Cerebellar cortex (tissue), 1 donor: ENCODE measurements around the gene OR5K2.
A peak's percentile ranks its signal among the peaks of the same experiment; 100 is the strongest.

Experiments
- DNase-seq: peaks from one replicate; pipeline ENCODE4 v3.0.0-alpha.2; 2015; ENCODE audit warnings: low spot score

Gene OR5K2

DNA sequence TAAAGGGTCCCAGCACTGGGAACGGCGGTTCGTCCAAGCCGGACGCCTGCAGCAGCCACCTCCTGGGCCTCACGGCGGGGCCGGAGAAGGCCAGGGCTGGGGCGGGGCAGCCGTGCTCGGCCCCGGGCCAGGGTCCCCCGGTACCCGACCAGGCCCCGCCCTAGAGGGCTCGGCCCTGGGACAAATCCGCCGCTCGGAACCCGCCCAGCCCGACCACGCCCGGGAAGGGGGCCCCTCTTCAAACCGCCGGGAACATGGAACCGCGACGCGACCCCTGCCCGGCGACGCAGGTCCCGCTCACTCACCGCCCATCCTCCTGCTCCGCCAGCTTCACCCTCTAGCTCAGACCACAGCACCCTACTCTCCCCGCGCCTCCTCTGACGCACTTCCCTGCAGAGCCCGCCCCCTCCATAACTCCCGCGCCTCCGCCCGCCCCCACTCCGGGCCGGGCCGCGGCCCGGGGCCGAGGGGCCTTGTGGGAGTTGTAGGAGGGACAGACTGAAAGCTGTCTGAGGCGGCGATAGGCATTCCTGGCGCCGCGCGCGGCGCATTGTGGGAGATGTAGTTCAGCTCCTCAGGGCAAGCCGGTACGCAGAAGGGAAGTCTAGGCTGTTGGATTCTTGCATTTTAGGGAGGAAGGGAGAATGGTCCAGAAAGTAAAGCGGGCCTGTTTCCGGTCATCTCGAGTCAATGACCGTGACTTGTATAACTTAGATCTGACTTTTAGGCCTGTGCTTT lies 25.2 kb downstream of the OR5K2 start, which contains the start of gene CLDND1:
Gene CLDND1 (minus strand): TSS at position 359 of the 738 bp plus-strand sequence. CDS start 1,478 bp downstream, outside the sequence.
- DNase-seq = peak; percentile 98

DNA sequence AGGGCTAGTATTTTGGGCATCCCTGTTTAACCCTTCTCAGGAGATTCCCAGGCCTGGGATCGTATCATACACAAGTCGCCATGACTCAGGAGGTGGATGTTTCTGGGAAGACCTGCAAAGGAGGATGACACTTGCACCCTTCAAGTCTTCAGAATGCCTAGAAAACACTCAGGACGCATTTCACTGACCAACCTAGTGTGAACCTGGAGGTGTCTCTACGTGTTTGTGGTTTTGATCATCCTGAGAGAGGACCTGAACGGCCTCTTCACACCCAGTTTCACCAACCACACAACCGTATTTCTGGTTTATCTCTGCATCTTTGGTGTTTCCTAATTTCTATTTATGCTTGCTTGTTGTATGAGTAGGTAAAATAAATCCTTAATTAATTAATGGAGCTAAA lies 28.0 kb downstream of the OR5K2 start:
- no peak for DNase-seq

DNA sequence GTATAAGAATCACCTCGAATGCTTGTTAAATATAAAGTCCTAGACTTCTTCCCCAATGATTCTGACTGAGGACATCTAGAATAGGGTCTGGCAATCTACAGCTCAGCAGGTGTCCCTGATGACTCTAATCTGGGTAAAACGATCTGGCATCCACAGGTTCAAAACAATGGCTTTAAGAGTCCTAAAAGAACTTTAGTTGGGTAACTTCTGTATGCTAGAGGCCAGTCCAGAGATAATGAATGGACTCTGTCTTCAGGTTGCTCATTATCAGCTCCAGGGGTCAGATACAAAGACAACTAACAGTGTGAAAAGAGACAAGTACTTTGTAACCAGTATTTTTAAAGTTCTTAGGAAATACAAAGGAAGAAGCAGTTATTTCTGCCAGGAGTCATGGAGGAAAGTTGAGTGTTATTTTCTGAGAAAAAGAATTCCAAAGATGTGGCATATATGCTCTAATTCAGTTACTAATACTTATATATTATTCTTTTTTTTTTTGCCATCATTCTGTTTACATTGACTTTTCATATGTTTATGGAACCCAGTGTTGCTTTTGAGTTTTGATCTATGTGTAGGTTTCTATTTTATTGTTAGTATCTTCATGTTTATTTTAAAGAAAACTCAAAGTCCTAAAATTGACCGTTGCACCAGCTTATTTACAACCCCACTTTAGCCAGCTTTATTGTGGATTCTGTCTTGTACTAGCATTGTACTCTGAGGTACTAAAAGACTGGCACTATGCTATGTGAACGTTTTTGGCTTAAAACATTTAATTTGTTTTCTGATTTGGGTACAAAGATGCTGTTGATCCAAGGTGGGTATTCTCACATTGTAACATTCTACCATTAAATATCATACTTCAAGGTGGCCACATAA lies 31.2 kb downstream of the OR5K2 start:
- no peak for DNase-seq

- DNase-seq = no peak
Observed at GRCh38 chr3:98529856-98530459, 32.5 kb downstream of the OR5K2 start.

- no peak for DNase-seq
Observed at GRCh38 chr3:98530676-98531075, 33.2 kb downstream of the OR5K2 start.

GRCh38 chr3:98531622-98532274 lies 34.3 kb downstream of the OR5K2 start, which contains the start of gene GPR15:
Gene GPR15 (plus strand): TSS chr3:98531978. CDS start chr3:98532034, 56 bp downstream.
- no peak for DNase-seq

DNA sequence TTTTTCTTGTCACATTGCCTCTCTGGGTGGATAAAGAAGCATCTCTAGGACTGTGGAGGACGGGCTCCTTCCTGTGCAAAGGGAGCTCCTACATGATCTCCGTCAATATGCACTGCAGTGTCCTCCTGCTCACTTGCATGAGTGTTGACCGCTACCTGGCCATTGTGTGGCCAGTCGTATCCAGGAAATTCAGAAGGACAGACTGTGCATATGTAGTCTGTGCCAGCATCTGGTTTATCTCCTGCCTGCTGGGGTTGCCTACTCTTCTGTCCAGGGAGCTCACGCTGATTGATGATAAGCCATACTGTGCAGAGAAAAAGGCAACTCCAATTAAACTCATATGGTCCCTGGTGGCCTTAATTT lies 34.8 kb downstream of the OR5K2 start:
- no peak for DNase-seq

GRCh38 chr3:98532709-98533571 lies 35.5 kb downstream of the OR5K2 start:
- no peak for DNase-seq

DNA sequence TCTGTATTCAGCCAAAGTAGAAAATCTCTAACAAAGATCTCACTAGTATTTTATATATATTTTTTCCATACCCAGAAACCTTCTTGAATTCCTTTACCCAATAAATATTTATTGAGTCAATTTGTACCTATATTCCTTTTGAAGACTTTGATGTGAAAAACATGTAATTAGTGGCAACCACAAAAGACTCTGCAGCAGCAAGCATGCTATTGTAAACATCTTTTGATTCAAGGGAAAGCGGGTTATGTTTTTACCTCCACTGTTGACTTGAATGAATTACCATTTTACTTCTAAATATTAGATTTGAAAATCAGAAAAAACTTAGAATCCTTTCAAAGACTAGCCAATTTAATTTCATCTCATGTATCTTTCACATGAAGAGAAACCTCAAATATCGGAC lies 36.7 kb downstream of the OR5K2 start:
- DNase-seq = no peak

DNA sequence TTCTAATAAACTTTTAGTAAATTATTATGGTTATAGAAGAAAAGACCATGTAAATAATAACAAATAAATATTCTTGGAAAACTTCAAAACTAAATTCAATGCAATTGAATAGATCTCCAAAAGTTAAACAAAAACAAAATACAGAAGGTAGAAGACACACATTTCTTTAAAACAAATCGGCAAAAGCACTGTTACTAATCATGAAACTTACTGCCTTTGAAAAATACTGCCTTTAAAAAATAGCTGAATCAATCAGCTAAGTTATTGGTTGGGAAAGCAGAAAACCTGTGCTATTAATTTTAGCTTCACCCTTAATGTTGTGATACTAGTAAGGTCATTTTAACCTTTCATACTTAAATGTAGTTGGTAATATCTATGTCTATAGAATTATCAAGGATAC lies 37.3 kb downstream of the OR5K2 start:
- no peak for DNase-seq

- DNase-seq = no peak
Observed at GRCh38 chr3:98536456-98537017, 39.1 kb downstream of the OR5K2 start.

GRCh38 chr3:98540346-98540745 lies 42.9 kb downstream of the OR5K2 start:
- no peak for DNase-seq

- no peak for DNase-seq
Observed at GRCh38 chr3:98541695-98542094, 44.2 kb downstream of the OR5K2 start.

DNA sequence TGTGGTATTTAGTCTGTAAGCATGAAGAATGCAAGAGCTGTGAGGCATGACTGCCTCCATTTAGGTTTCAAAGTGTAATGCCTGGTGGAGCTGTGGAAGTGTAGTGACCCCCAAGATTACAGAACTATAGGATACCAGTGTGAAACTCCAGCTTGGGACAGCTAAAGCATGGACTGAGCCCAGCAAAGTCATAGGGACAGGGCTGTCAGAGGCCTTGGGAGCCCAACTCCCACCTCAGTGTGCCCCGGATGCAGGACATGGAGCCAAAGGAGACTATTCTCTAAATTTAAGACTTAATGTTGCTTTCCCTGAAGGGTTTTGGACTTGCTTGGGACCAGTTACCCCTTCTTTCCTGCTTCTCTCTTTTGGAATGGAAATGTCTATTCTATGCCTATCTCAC lies 45.1 kb downstream of the OR5K2 start:
- no peak for DNase-seq

- no peak for DNase-seq
Observed at GRCh38 chr3:98545940-98546339, 48.5 kb downstream of the OR5K2 start.
